Breast epithelium (tissue), 4 donors: ENCODE results near the gene COL15A1. TPM values are rescaled to one million over a fixed set of nuclear protein-coding genes. Genes with fewer than 3 reads are reported as not detected.
A peak's percentile ranks its signal among the peaks of the same experiment; 100 is the strongest.

Source experiments
- DNase-seq, 2 donors: peaks; one replicate each; pipeline ENCODE4 v3.0.0-alpha.2; 2019; ENCODE audit warnings: low spot score in 2 of 2
- H3K27ac ChIP-seq, 2 donors: fragments of 200-600 bp; sonication (generic) in 1 of 2; one replicate each; pipeline ENCODE4 v1.5.1; 2016 to 2019; ENCODE audit warnings: mild to moderate bottlenecking in 1 of 2
- H3K27me3 ChIP-seq, 2 donors: fragments of 200-600 bp; sonication (generic) in 1 of 2; one replicate each; pipeline versions ENCODE4 v1.5.1 to v1.6.0; 2017 to 2019; ENCODE audit warnings: control low read depth in 1 of 2, mild to moderate bottlenecking in 1 of 2
- H3K36me3 ChIP-seq: fragments of 200-600 bp; one replicate; pipeline ENCODE4 v1.5.1; 2019
- H3K4me1 ChIP-seq, 2 donors: fragments of 200-600 bp; sonication (generic); one replicate each; pipeline ENCODE4 v1.5.1; 2016 to 2019; ENCODE audit warnings: control low read depth in 1 of 2
- H3K4me3 ChIP-seq, 3 donors: fragments of 200-600 bp; sonication (generic); 1 replicate in 2 of 3; 2 replicates in 1 of 3; pipeline ENCODE4 v1.5.1; 2016 to 2019; ENCODE audit warnings: mild to moderate bottlenecking in 3 of 3, moderate library complexity in 2 of 3
- H3K9me3 ChIP-seq, 2 donors: fragments of 200-600 bp; sonication (generic) in 1 of 2; one replicate each; pipeline ENCODE4 v1.5.1; 2016 to 2019; ENCODE audit warnings: control low read depth in 1 of 2
- CTCF ChIP-seq, 3 donors: fragments of 450-650 bp; IDR thresholded peaks; one replicate each; pipeline ENCODE4 v1.5.1; 2016 to 2017; ENCODE audit warnings: antibody characterized with exemption in 3 of 3, mild to moderate bottlenecking in 3 of 3, moderate library complexity in 3 of 3
- POLR2A ChIP-seq: fragments of 450-650 bp; IDR thresholded peaks from one replicate; pipeline ENCODE4 v1.6.1; 2016; ENCODE audit warnings: antibody characterized with exemption, mild to moderate bottlenecking, moderate library complexity
- POLR2AphosphoS5 ChIP-seq, 3 donors: sonication (generic); formaldehyde crosslinking; IDR thresholded peaks; one replicate each; pipeline ENCODE4 v1.6.1; 2017; ENCODE audit warnings: antibody characterized with exemption in 3 of 3
- intact Hi-C: fragments of 100-400 bp; cut with DNase I; formaldehyde crosslinking; loops from one replicate; pipeline ENCODE4 v1.15.1; 2023; ENCODE audit warnings: low total_unique reads
- total RNA-seq, 3 donors: library from RNA; depleted of rRNA; stranded (reverse); fragments of >200 nt; gene quantifications; one replicate each; pipeline ENCODE4 v1.1.0, GENCODE V29; 2016

Gene COL15A1
- total RNA-seq, 3 donors from 2014 or later: 13.9 to 47.8 (median 32.4) TPM

GRCh38 chr9:99058964-99059921 is 115.5 kb downstream of the COL15A1 start:
- Histone ChIP-seq H3K4me3 (no peak overlapping the region), H3K9me3 (no peaks in the 10 kb centered on the region), H3K27me3 (no peaks in the 10 kb centered on the region), H3K4me1 (no peaks in the 10 kb centered on the region), H3K27ac (peak overlapping the region; percentile 36 to 76), H3K36me3 (no peaks in the 10 kb centered on the region)
- intact Hi-C loops: no loop called here
- no peak for DNase-seq
- TF ChIP-seq POLR2AphosphoS5 (IDR thresholded peaks at IDR 0.05) (no peak), CTCF (IDR thresholded peaks at IDR 0.05) (no peak), POLR2A (no peak)

DNA sequence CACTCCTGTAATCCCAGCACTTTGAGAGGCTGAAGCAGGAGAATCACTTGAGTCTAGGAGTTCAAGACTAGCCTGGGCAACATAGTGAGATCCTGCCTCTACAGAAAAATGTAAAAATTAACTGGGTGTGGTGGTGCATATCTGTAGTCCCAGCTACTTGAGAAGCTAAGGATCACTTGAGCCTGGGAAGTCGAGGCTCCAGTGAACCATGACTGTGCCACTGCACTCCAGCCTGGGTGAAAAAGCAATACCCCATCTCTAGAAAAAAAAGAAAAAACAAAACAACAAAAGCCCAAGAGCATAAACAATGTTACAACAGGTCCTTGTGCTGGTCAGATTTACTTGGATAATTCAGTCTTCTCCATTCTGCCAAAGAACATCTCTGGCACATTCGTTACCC is 116.9 kb downstream of the COL15A1 start:
- no peaks in the 10 kb centered on the region for H3K4me1 ChIP-seq
- no peaks in the 10 kb centered on the region for H3K27me3 ChIP-seq
- TF ChIP-seq CTCF (IDR thresholded peaks at IDR 0.05) (no peak), POLR2A (no peak), POLR2AphosphoS5 (IDR thresholded peaks at IDR 0.05) (no peak)
- intact Hi-C loops: loop anchor here (1.0 kb wide), 1 partner anchor 9 kb away; no protein-coding TSS in a partner anchor
- no peak overlapping the region for H3K4me3 ChIP-seq
- DNase-seq: no peak
- H3K9me3 ChIP-seq: no peaks in the 10 kb centered on the region
- H3K36me3 ChIP-seq: no peaks in the 10 kb centered on the region
- no peak overlapping the region for H3K27ac ChIP-seq

GRCh38 chr9:99062549-99062948 is 118.8 kb downstream of the COL15A1 start:
- no peak for TF ChIP-seq CTCF (IDR thresholded peaks at IDR 0.05)
- H3K36me3 ChIP-seq: no peaks in the 10 kb centered on the region
- H3K27me3 ChIP-seq: no peaks in the 10 kb centered on the region
- H3K9me3 ChIP-seq: no peaks in the 10 kb centered on the region
- H3K4me3 ChIP-seq: no peak overlapping the region
- no peak for DNase-seq
- no peak overlapping the region for H3K27ac ChIP-seq
- H3K4me1 ChIP-seq: no peaks in the 10 kb centered on the region
- intact Hi-C loops: no loop called here

DNA sequence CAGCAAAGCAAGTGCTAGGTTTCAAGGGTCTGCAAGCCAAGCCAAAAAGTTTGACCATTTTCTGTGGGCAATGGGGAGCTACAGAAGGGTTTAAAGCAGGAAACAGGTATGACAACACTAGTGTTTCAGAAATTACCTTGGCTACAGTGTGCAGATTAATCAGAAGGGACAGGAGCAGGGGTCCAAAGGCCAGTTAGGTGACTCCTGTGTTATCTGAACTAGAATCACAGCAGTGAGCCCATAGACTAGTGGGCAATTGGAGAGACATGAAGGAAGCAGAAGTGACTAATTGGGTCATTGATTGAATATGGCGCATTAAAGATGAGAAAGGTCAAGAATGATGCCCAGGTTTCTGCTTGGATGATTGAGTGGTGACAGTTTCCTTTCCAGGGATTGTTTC is 119.8 kb downstream of the COL15A1 start:
- intact Hi-C loops: no loop called here
- H3K27ac ChIP-seq: no peak overlapping the region
- H3K9me3 ChIP-seq: no peaks in the 10 kb centered on the region
- H3K4me1 ChIP-seq: no peaks in the 10 kb centered on the region
- no peaks in the 10 kb centered on the region for H3K27me3 ChIP-seq
- H3K4me3 ChIP-seq: no peak overlapping the region
- TF ChIP-seq CTCF (IDR thresholded peaks at IDR 0.05) (no peak), POLR2AphosphoS5 (IDR thresholded peaks at IDR 0.05) (no peak), POLR2A (no peak)
- no peaks in the 10 kb centered on the region for H3K36me3 ChIP-seq
- DNase-seq: no peak

DNA sequence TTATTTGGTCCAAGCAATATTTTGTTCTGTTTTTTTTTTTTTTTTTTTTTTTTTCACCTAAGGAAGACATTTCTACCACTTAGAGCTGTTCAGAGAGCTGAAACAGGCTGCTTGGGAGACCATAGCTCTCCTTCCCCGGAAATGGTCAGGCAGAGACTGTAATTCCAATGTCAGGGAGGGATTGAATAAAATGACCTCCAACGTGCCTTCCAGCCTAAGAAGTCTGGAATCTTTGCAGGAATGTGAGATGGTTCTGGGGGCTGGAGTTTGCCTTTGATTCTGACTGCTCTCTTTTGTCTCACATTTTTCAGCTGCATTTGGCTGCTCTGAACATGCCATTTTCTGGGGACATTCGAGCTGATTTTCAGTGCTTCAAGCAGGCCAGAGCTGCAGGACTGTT is 122.9 kb downstream of the COL15A1 start:
- Histone ChIP-seq H3K27ac (no peak overlapping the region), H3K27me3 (no peaks in the 10 kb centered on the region), H3K4me1 (no peaks in the 10 kb centered on the region), H3K9me3 (no peaks in the 10 kb centered on the region), H3K4me3 (no peak overlapping the region), H3K36me3 (no peaks in the 10 kb centered on the region)
- intact Hi-C loops: no loop called here
- TF ChIP-seq POLR2A (no peak), CTCF (IDR thresholded peaks at IDR 0.05) (no peak), POLR2AphosphoS5 (IDR thresholded peaks at IDR 0.05) (no peak)
- no peak for DNase-seq
